HCT116 (cell line): ENCODE data around the gene CST2. TPM values are rescaled to one million over a fixed set of nuclear protein-coding genes. Genes with fewer than 3 reads are reported as not detected.

Experiments
- ATAC-seq: fragments of 200-7000 bp; cut with Tn5 transposase; 2 replicates; pipeline ENCODE4 v1.9.1; 2020; ENCODE audit warnings: mild to moderate bottlenecking, moderate library complexity
- BruUV-seq: library from RNA; stranded (reverse); fragments of 400-500 nt; replicated peaks from 2 replicates; lab custom pipeline; 2021; lab: Mats Ljungman, UMichigan
- CTCF ChIA-PET: fragments of 300-600 bp; sonication (Branson Sonifier 250); formaldehyde crosslinking; loops from one replicate; lab custom pipeline; 2021; ENCODE audit warnings: antibody characterized with exemption; lab: Charles Lee
- POLR2A ChIA-PET: fragments of 300-600, 350-600 bp; sonication (Branson Sonifier 250); formaldehyde crosslinking; loops from one replicate; lab custom pipeline; 2021; ENCODE audit warnings: antibody characterized with exemption; lab: Charles Lee
- RAD21 ChIA-PET, 2 experiments: fragments of 300-600 bp; sonication (Branson Sonifier 250); formaldehyde crosslinking; loops; one replicate each; lab custom pipeline; 2023; ENCODE audit warnings: low total read pairs in 2 of 2; ENCODE audit not compliant: uncharacterized antibody in 2 of 2, unreplicated experiment in 2 of 2, low non-redundant PET in 1 of 2; lab: Charles Lee
- DNase-seq: peaks from one replicate; pipeline ENCODE4 v3.0.0-alpha.2; 2010; ENCODE audit warnings: low read depth, low spot score
- H2AFZ ChIP-seq: fragments of 200-600 bp; shearing (Covaris generic), sonication (generic); 2 replicates; pipeline ENCODE4 v1.6.1; 2017; ENCODE audit warnings: low read depth, mixed run types, mixed read lengths, antibody characterized with exemption, low read length; ENCODE audit not compliant: poor library complexity, severe bottlenecking
- H3K27ac ChIP-seq: 2 replicates; pipeline ENCODE4 v1.5.1; 2012; ENCODE audit warnings: low read depth, low read length
- H3K27me3 ChIP-seq: fragments of 200-600 bp; sonication (generic); 2 replicates; pipeline ENCODE4 v1.6.1; 2016; ENCODE audit warnings: mixed run types, low read length, mixed read lengths; ENCODE audit not compliant: insufficient read depth
- H3K36me3 ChIP-seq, 2 experiments: fragments of 200-500 bp in 1 of 2; fragments of 200-600 bp in 1 of 2; sonication (Bioruptor generic) in 1 of 2; sonication (generic) in 1 of 2; 2 replicates each; pipeline versions ENCODE4 v1.5.1 to v1.6.1; 2014 to 2016; ENCODE audit warnings: low read length in 2 of 2, inconsistent platforms in 1 of 2, mixed read lengths in 1 of 2, mixed run types in 1 of 2; ENCODE audit not compliant: insufficient read depth in 2 of 2, control insufficient read depth in 1 of 2
- H3K4me1 ChIP-seq, 2 experiments: fragments of 200-600 bp in 1 of 2; sonication (generic) in 1 of 2; 2 replicates each; pipeline versions ENCODE4 v1.5.1 to v1.6.1; 2012 to 2017; ENCODE audit warnings: low read length in 2 of 2, inconsistent platforms in 1 of 2, mild to moderate bottlenecking in 1 of 2, mixed read lengths in 1 of 2, mixed run types in 1 of 2, moderate library complexity in 1 of 2; ENCODE audit not compliant: insufficient read depth in 2 of 2, control insufficient read depth in 1 of 2
- H3K4me2 ChIP-seq: fragments of 200-600 bp; sonication (generic); 2 replicates; pipeline ENCODE4 v1.6.1; 2017; ENCODE audit warnings: mixed run types, low read length, mixed read lengths
- H3K4me3 ChIP-seq, 2 experiments: fragments of 200-600 bp in 1 of 2; sonication (generic) in 1 of 2; replicated peaks in 1 of 2; 2 replicates each; pipeline ENCODE4 v1.5.1; 2011 to 2016; ENCODE audit warnings: low read length in 2 of 2, control low read depth in 1 of 2, low read depth in 1 of 2, mild to moderate bottlenecking in 1 of 2, mixed read lengths in 1 of 2, mixed run types in 1 of 2
- H3K79me2 ChIP-seq: fragments of 200-600 bp; sonication (generic); 2 replicates; pipeline ENCODE4 v1.6.1; 2017; ENCODE audit warnings: mild to moderate bottlenecking, mixed run types, low read length, moderate library complexity, mixed read lengths; ENCODE audit not compliant: insufficient read depth
- H3K9ac ChIP-seq: fragments of 200-600 bp; sonication (generic); 2 replicates; pipeline ENCODE4 v1.6.1; 2016; ENCODE audit warnings: low read length, mixed read lengths
- H3K9me2 ChIP-seq: fragments of 200-600 bp; sonication (generic), shearing (Covaris generic); 2 replicates; pipeline ENCODE4 v1.6.1; 2017; ENCODE audit warnings: mixed run types, mild to moderate bottlenecking, moderate library complexity; ENCODE audit not compliant: insufficient read depth
- H3K9me3 ChIP-seq, 2 experiments: fragments of 200-500 bp in 1 of 2; fragments of 200-600 bp in 1 of 2; sonication (Bioruptor generic) in 1 of 2; sonication (generic) in 1 of 2; 2 replicates each; pipeline ENCODE4 v1.6.1; 2014 to 2017; ENCODE audit warnings: low read length in 2 of 2, mixed read lengths in 2 of 2, inconsistent platforms in 1 of 2, low read depth in 1 of 2, mild to moderate bottlenecking in 1 of 2, mixed run types in 1 of 2, moderate library complexity in 1 of 2; ENCODE audit not compliant: control insufficient read depth in 1 of 2, insufficient read depth in 1 of 2
- H4K20me1 ChIP-seq: fragments of 200-600 bp; sonication (generic), shearing (Covaris generic); 2 replicates; pipeline ENCODE4 v1.6.1; 2017; ENCODE audit warnings: mixed run types, mild to moderate bottlenecking, moderate library complexity; ENCODE audit not compliant: insufficient read depth
- CEBPB ChIP-seq: IDR thresholded peaks from 2 replicates; pipeline ENCODE4 v1.6.1; 2012; ENCODE audit warnings: low read depth
- EZH2phosphoT487 ChIP-seq: fragments of 200-600 bp; IDR thresholded peaks from 2 replicates; pipeline ENCODE4 v1.6.1; 2018; ENCODE audit warnings: antibody characterized with exemption, borderline replicate concordance
- JUND ChIP-seq: IDR thresholded peaks from 2 replicates; pipeline ENCODE4 v1.6.1; 2012
- POLR2A ChIP-seq: IDR thresholded peaks from 2 replicates; pipeline ENCODE4 v1.7.0; 2011; ENCODE audit warnings: borderline replicate concordance; ENCODE audit not compliant: insufficient read depth, insufficient read length; ENCODE audit errors: extremely low read depth
- RAD21 ChIP-seq: IDR thresholded peaks from 2 replicates; pipeline ENCODE4 v1.6.1; 2012; ENCODE audit warnings: low read depth, mild to moderate bottlenecking
- SRF ChIP-seq: IDR thresholded peaks from 2 replicates; pipeline ENCODE4 v1.6.1; 2012; ENCODE audit warnings: low read depth
- TCF7L2 ChIP-seq: IDR thresholded peaks from 2 replicates; pipeline ENCODE4 v1.7.0; 2011; ENCODE audit warnings: borderline replicate concordance, inconsistent platforms; ENCODE audit not compliant: insufficient read depth, insufficient read length; ENCODE audit errors: extremely low read depth
- YY1 ChIP-seq: IDR thresholded peaks from 2 replicates; pipeline ENCODE4 v1.6.1; 2011; ENCODE audit warnings: low read length, low read depth, moderate library complexity, mild to moderate bottlenecking; ENCODE audit not compliant: insufficient replicate concordance; ENCODE audit errors: extremely low read depth
- ZFX ChIP-seq: fragments of 450-650 bp; IDR thresholded peaks from 2 replicates; pipeline ENCODE4 v1.6.1; 2017
- ZNF274 ChIP-seq: fragments of 200-500 bp; sonication (Bioruptor generic); IDR thresholded peaks from 2 replicates; pipeline ENCODE4 v1.6.1; 2014; ENCODE audit warnings: mild to moderate bottlenecking, low read depth, low read length, inconsistent platforms
- intact Hi-C: fragments of 100-400 bp; cut with micrococcal nuclease; formaldehyde crosslinking; loops from 2 replicates; pipeline ENCODE4 v1.10.0; 2022
- total RNA-seq: library from RNA; stranded (reverse); gene quantifications from one replicate; pipeline ENCODE4 v1.2.1, GENCODE V29; 2021; ENCODE audit not compliant: unreplicated experiment
- TF ChIP-seq, protein P1 (sequence below): IDR thresholded peaks from 2 replicates; pipeline ENCODE4 v1.6.1; 2012
- TF ChIP-seq, protein P2 (sequence below): IDR thresholded peaks from 2 replicates; pipeline ENCODE4 v1.6.1; 2012
- TF ChIP-seq, protein P3 (sequence below): IDR thresholded peaks from 2 replicates; pipeline ENCODE4 v1.6.1; 2012; ENCODE audit warnings: low read depth

CST2 gene
- total RNA-seq, 1 experiment from 2014 or later: not detected

DNA sequence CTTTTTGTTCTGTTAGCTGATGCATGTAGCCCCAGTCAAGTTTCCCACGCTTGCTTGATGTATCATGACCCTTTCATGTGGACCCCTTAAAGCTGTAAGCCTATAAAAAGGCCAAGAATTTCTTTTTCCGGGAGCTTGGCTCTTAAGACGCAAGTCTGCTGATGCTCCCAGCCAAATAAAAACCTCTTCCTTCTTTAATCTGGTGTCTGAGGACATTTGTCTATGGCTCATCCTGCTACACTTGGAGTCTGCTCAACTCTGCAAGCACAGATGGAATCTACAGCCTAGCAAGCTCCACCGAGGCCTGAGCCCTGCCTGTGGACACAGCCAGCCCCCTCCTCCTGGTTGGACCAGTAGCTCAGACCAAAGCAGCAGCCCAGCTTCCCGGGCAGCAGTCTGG lies 3.4 kb downstream of the CST2 start:
- Histone ChIP-seq H3K36me3 (no peaks in the 10 kb centered on the region), H3K27me3 (0 out of 2 replicates have a peak, but pooled peaks cover 2% of the 10 kb centered on the region), H3K9me2 (no peaks in the 10 kb centered on the region), H3K4me2 (no peak overlapping the region), H3K4me1 (no peaks in the 10 kb centered on the region), H3K4me3 (no peak overlapping the region), H3K9me3 (no peaks in the 10 kb centered on the region), H3K9ac (no peak overlapping the region), H4K20me1 (no peaks in the 10 kb centered on the region), H3K79me2 (no peaks in the 10 kb centered on the region), H3K27ac (no peak overlapping the region), H2AFZ (no peak overlapping the region)
- no peak for ATAC-seq
- BruUV-seq: no TSS peak
- ChIA-PET RAD21 (no interaction called here), POLR2A (no interaction called here), CTCF (no interaction called here)
- DNase-seq: no peak
- intact Hi-C loops: no loop called here
- TF ChIP-seq YY1 (no peak), EZH2phosphoT487 (no peak), TCF7L2 (no peak), RAD21 (no peak), ZFX (no peak), POLR2A (no peak), CEBPB (no peak), JUND (no peak), SRF (no peak), ZNF274 (no peak)
- TF ChIP-seq, protein P1, sequence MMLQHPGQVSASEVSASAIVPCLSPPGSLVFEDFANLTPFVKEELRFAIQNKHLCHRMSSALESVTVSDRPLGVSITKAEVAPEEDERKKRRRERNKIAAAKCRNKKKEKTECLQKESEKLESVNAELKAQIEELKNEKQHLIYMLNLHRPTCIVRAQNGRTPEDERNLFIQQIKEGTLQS: no peak
- TF ChIP-seq, protein P2, sequence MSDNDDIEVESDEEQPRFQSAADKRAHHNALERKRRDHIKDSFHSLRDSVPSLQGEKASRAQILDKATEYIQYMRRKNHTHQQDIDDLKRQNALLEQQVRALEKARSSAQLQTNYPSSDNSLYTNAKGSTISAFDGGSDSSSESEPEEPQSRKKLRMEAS: no peak
- TF ChIP-seq, protein P3, sequence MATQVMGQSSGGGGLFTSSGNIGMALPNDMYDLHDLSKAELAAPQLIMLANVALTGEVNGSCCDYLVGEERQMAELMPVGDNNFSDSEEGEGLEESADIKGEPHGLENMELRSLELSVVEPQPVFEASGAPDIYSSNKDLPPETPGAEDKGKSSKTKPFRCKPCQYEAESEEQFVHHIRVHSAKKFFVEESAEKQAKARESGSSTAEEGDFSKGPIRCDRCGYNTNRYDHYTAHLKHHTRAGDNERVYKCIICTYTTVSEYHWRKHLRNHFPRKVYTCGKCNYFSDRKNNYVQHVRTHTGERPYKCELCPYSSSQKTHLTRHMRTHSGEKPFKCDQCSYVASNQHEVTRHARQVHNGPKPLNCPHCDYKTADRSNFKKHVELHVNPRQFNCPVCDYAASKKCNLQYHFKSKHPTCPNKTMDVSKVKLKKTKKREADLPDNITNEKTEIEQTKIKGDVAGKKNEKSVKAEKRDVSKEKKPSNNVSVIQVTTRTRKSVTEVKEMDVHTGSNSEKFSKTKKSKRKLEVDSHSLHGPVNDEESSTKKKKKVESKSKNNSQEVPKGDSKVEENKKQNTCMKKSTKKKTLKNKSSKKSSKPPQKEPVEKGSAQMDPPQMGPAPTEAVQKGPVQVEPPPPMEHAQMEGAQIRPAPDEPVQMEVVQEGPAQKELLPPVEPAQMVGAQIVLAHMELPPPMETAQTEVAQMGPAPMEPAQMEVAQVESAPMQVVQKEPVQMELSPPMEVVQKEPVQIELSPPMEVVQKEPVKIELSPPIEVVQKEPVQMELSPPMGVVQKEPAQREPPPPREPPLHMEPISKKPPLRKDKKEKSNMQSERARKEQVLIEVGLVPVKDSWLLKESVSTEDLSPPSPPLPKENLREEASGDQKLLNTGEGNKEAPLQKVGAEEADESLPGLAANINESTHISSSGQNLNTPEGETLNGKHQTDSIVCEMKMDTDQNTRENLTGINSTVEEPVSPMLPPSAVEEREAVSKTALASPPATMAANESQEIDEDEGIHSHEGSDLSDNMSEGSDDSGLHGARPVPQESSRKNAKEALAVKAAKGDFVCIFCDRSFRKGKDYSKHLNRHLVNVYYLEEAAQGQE: no peak
